DOHH2 (cell line): ENCODE results near the gene RNF4.
A peak's percentile ranks its signal among the peaks of the same experiment; 100 is the strongest.

Source experiments
- H3F3A ChIP-seq: fragments of 200-600 bp; sonication (generic), shearing (Covaris generic); 2 replicates; pipeline ENCODE4 v1.6.0; 2016; ENCODE audit warnings: antibody characterized with exemption, mild to moderate bottlenecking; ENCODE audit not compliant: control insufficient read depth, insufficient read depth
- H3K27ac ChIP-seq: fragments of 200-600 bp; sonication (generic); 2 replicates; pipeline ENCODE4 v1.5.1; 2014; ENCODE audit warnings: low read depth, mild to moderate bottlenecking, low read length, moderate library complexity
- H3K27me3 ChIP-seq: fragments of 200-600 bp; sonication (generic); 2 replicates; pipeline ENCODE4 v1.6.1; 2014; ENCODE audit warnings: mild to moderate bottlenecking, low read length, mixed read lengths; ENCODE audit not compliant: control insufficient read depth
- H3K36me3 ChIP-seq: fragments of 200-600 bp; sonication (generic); 2 replicates; pipeline ENCODE4 v1.6.1; 2014; ENCODE audit warnings: mild to moderate bottlenecking, low read length, moderate library complexity, mixed read lengths; ENCODE audit not compliant: control insufficient read depth
- H3K4me1 ChIP-seq: fragments of 200-600 bp; sonication (generic); 2 replicates; pipeline ENCODE4 v1.6.1; 2014; ENCODE audit warnings: mild to moderate bottlenecking, low read length, mixed read lengths; ENCODE audit not compliant: control insufficient read depth
- H3K4me2 ChIP-seq: fragments of 200-600 bp; sonication (generic); 2 replicates; pipeline ENCODE4 v1.6.0; 2014; ENCODE audit warnings: mild to moderate bottlenecking, low read length, moderate library complexity
- H3K4me3 ChIP-seq: fragments of 200-600 bp; sonication (generic); 2 replicates; pipeline ENCODE4 v1.5.1; 2014; ENCODE audit warnings: mild to moderate bottlenecking, low read length, mixed read lengths
- H3K79me2 ChIP-seq: fragments of 200-600 bp; sonication (generic); 2 replicates; pipeline ENCODE4 v1.6.1; 2014; ENCODE audit warnings: mild to moderate bottlenecking, low read length, mixed read lengths; ENCODE audit not compliant: control insufficient read depth
- H3K9me2 ChIP-seq: fragments of 200-600 bp; sonication (generic); replicated peaks from 2 replicates; pipeline ENCODE4 v1.6.1; 2014; ENCODE audit warnings: mild to moderate bottlenecking, low read length, mixed read lengths; ENCODE audit not compliant: control insufficient read depth
- H3K9me3 ChIP-seq: fragments of 200-600 bp; sonication (generic); 2 replicates; pipeline ENCODE4 v1.6.1; 2014; ENCODE audit warnings: antibody characterized with exemption, low read length, mixed read lengths; ENCODE audit not compliant: control insufficient read depth, insufficient read depth
- H4K20me1 ChIP-seq: fragments of 200-600 bp; sonication (generic); 2 replicates; pipeline ENCODE4 v1.6.0; 2014; ENCODE audit warnings: low read depth, mild to moderate bottlenecking, antibody characterized with exemption, low read length, moderate library complexity; ENCODE audit not compliant: control insufficient read depth, insufficient read depth
- CTCF ChIP-seq: fragments of 200-600 bp; sonication (generic); IDR thresholded peaks from one replicate; pipeline ENCODE4 v1.5.1; 2014; ENCODE audit warnings: antibody characterized with exemption, mild to moderate bottlenecking, low read depth, low read length; ENCODE audit not compliant: poor library complexity, severe bottlenecking
- EZH2phosphoT487 ChIP-seq: fragments of 200-600 bp; sonication (generic); IDR thresholded peaks from 2 replicates; pipeline ENCODE4 v1.6.1; 2017; ENCODE audit warnings: borderline replicate concordance, mild to moderate bottlenecking, antibody characterized with exemption, low read length, moderate library complexity, mixed read lengths

The RNF4 gene

GRCh38 chr4:2482693-2483092, 13.8 kb downstream of the RNF4 start:
- Histone ChIP-seq H3F3A (peaks cover 28% of the 10 kb centered on the region), H3K27ac (peak overlapping the region; percentile 31), H3K4me3 (peak overlapping the region; percentile 21), H3K9me3 (no peaks in the 10 kb centered on the region), H3K36me3 (peaks cover 62% of the 10 kb centered on the region), H3K4me2 (peak overlapping the region; percentile 59), H3K9me2 (no peaks in the 10 kb centered on the region), H4K20me1 (peaks cover 72% of the 10 kb centered on the region), H3K27me3 (no peaks in the 10 kb centered on the region), H3K4me1 (peaks cover 85% of the 10 kb centered on the region), H3K79me2 (peaks cover 96% of the 10 kb centered on the region)
- TF ChIP-seq EZH2phosphoT487 (no peak), CTCF (no peak)

GRCh38 chr4:2483237-2483636, 14.3 kb downstream of the RNF4 start:
- peaks cover 75% of the 10 kb centered on the region for H4K20me1 ChIP-seq
- H3K9me3 ChIP-seq = no peaks in the 10 kb centered on the region
- peaks cover 62% of the 10 kb centered on the region for H3K36me3 ChIP-seq
- H3F3A ChIP-seq = peaks cover 28% of the 10 kb centered on the region
- peak overlapping the region; percentile 59 for H3K4me2 ChIP-seq
- peaks cover 79% of the 10 kb centered on the region for H3K4me1 ChIP-seq
- H3K4me3 ChIP-seq = peak overlapping the region; percentile 12; the same call in 1 of the 2 replicates
- no peaks in the 10 kb centered on the region for H3K9me2 ChIP-seq
- peaks cover 96% of the 10 kb centered on the region for H3K79me2 ChIP-seq
- TF ChIP-seq CTCF (no peak), EZH2phosphoT487 (no peak)
- no peaks in the 10 kb centered on the region for H3K27me3 ChIP-seq
- peak overlapping the region; percentile 31 for H3K27ac ChIP-seq

- Histone ChIP-seq H3K9me3 (no peaks in the 10 kb centered on the region), H3K9me2 (no peaks in the 10 kb centered on the region), H3K27ac (peak overlapping the region; percentile 80), H3K4me3 (peak overlapping the region; percentile 55), H3K4me1 (peaks cover 70% of the 10 kb centered on the region), H3F3A (peaks cover 28% of the 10 kb centered on the region), H3K4me2 (peak overlapping the region; percentile 74), H3K27me3 (no peaks in the 10 kb centered on the region), H4K20me1 (peaks cover 73% of the 10 kb centered on the region), H3K79me2 (peaks cover 96% of the 10 kb centered on the region), H3K36me3 (peaks cover 60% of the 10 kb centered on the region)
- no peak for TF ChIP-seq EZH2phosphoT487
- TF ChIP-seq CTCF = no peak
Measured at GRCh38 chr4:2484185-2484584, 15.3 kb downstream of the RNF4 start.
